ENCODE data around the gene SMIM24.

Gene SMIM24

GRCh38 chr19:3491396-3492119 lies 11.2 kb upstream of the SMIM24 start:
- peaks cover 21% of the 10 kb centered on the region for H3K79me2 ChIP-seq (ENCODE audit: insufficient read depth, low read length)
- no peak overlapping the region for H3K27ac ChIP-seq (ENCODE audit: low read length)
- ATAC-seq (ENCODE audit: insufficient read depth, low read depth) (no peak), DNase-seq (no peak)
- TF ChIP-seq EZH2 (IDR thresholded peaks at IDR 0.05; ENCODE audit: borderline replicate concordance, low read depth, low read length, severe bottlenecking) (no peak), CTCF (IDR thresholded peaks at IDR 0.05; ENCODE audit: borderline replicate concordance, extremely low read depth, low read length, poor library complexity, severe bottlenecking) (no peak)
- no peak overlapping the region for H2AFZ ChIP-seq (ENCODE audit: low read depth, low read length)
- no peaks in the 10 kb centered on the region for H3K27me3 ChIP-seq (ENCODE audit: insufficient read depth, low read length, poor library complexity)
- H3K4me3 ChIP-seq (ENCODE audit: low read depth in 1 of 2, low read length in 2 of 2) = no peak overlapping the region
- peaks cover 43% of the 10 kb centered on the region for H3K4me1 ChIP-seq (ENCODE audit: insufficient read depth, low read length)
- no peaks in the 10 kb centered on the region; the same call in 1 of the 2 replicates for H4K20me1 ChIP-seq (ENCODE audit: insufficient read depth, low read length)
- H3K9ac ChIP-seq (ENCODE audit: low read depth, low read length) = no peak overlapping the region
- H3K9me3 ChIP-seq (ENCODE audit: insufficient read depth, low read length, severe bottlenecking) = no peaks in the 10 kb centered on the region
- H3K4me2 ChIP-seq (ENCODE audit: insufficient read depth, low read length) = no peak overlapping the region
- peaks cover 52% of the 10 kb centered on the region for H3K36me3 ChIP-seq (ENCODE audit: insufficient read depth, low read length)

GRCh38 chr19:3483226-3483628 lies 2.9 kb upstream of the SMIM24 start, which contains the start of gene SMIM44:
Gene SMIM44 (minus strand): TSS chr19:3483441. CDS start chr19:3483403, 38 bp downstream.
- Histone ChIP-seq H4K20me1 (ENCODE audit: insufficient read depth, low read length) (no peaks in the 10 kb centered on the region), H3K36me3 (ENCODE audit: insufficient read depth, low read length) (no peaks in the 10 kb centered on the region), H3K27me3 (ENCODE audit: insufficient read depth, low read length, poor library complexity) (no peaks in the 10 kb centered on the region), H2AFZ (ENCODE audit: low read depth, low read length) (no peak within 1 kb of the TSS), H3K4me3 (ENCODE audit: low read depth in 1 of 2, low read length in 2 of 2) (no peak within 1 kb of the TSS), H3K79me2 (ENCODE audit: insufficient read depth, low read length) (no peaks in the 10 kb centered on the region), H3K4me2 (ENCODE audit: insufficient read depth, low read length) (no peak within 1 kb of the TSS), H3K9ac (ENCODE audit: low read depth, low read length) (no peak within 1 kb of the TSS), H3K9me3 (ENCODE audit: insufficient read depth, low read length, severe bottlenecking) (no peaks in the 10 kb centered on the region), H3K4me1 (ENCODE audit: insufficient read depth, low read length) (peaks cover 24% of the 10 kb centered on the region), H3K27ac (ENCODE audit: low read length) (no peak within 1 kb of the TSS)
- DNase-seq (no peak), ATAC-seq (ENCODE audit: insufficient read depth, low read depth) (no peak)
- no peak for TF ChIP-seq EZH2 (IDR thresholded peaks at IDR 0.05; ENCODE audit: borderline replicate concordance, low read depth, low read length, severe bottlenecking)
- TF ChIP-seq CTCF (IDR thresholded peaks at IDR 0.05; ENCODE audit: borderline replicate concordance, extremely low read depth, low read length, poor library complexity, severe bottlenecking) = no peak

GRCh38 chr19:3482507-3483225 lies 2.3 kb upstream of the SMIM24 start:
- Histone ChIP-seq H3K9me3 (ENCODE audit: insufficient read depth, low read length, severe bottlenecking) (no peaks in the 10 kb centered on the region), H2AFZ (ENCODE audit: low read depth, low read length) (no peak overlapping the region), H3K4me3 (ENCODE audit: low read depth in 1 of 2, low read length in 2 of 2) (no peak overlapping the region), H3K4me1 (ENCODE audit: insufficient read depth, low read length) (peaks cover 30% of the 10 kb centered on the region), H4K20me1 (ENCODE audit: insufficient read depth, low read length) (no peaks in the 10 kb centered on the region), H3K4me2 (ENCODE audit: insufficient read depth, low read length) (no peak overlapping the region), H3K27me3 (ENCODE audit: insufficient read depth, low read length, poor library complexity) (no peaks in the 10 kb centered on the region), H3K27ac (ENCODE audit: low read length) (no peak overlapping the region), H3K9ac (ENCODE audit: low read depth, low read length) (no peak overlapping the region), H3K36me3 (ENCODE audit: insufficient read depth, low read length) (no peaks in the 10 kb centered on the region; the same call in 1 of the 2 replicates), H3K79me2 (ENCODE audit: insufficient read depth, low read length) (no peaks in the 10 kb centered on the region)
- TF ChIP-seq EZH2 (IDR thresholded peaks at IDR 0.05; ENCODE audit: borderline replicate concordance, low read depth, low read length, severe bottlenecking) (no peak), CTCF (IDR thresholded peaks at IDR 0.05; ENCODE audit: borderline replicate concordance, extremely low read depth, low read length, poor library complexity, severe bottlenecking) (no peak)
- no peak for ATAC-seq (ENCODE audit: insufficient read depth, low read depth)
- DNase-seq = no peak
